Ecto neural progenitor cell (in vitro differentiated cells): ENCODE measurements around the gene PRPF38B.

Source experiments
- DNase-seq: peaks from one replicate; pipeline ENCODE4 v3.0.0-alpha.2; 2018; ENCODE audit warnings: low spot score

The PRPF38B gene

DNA sequence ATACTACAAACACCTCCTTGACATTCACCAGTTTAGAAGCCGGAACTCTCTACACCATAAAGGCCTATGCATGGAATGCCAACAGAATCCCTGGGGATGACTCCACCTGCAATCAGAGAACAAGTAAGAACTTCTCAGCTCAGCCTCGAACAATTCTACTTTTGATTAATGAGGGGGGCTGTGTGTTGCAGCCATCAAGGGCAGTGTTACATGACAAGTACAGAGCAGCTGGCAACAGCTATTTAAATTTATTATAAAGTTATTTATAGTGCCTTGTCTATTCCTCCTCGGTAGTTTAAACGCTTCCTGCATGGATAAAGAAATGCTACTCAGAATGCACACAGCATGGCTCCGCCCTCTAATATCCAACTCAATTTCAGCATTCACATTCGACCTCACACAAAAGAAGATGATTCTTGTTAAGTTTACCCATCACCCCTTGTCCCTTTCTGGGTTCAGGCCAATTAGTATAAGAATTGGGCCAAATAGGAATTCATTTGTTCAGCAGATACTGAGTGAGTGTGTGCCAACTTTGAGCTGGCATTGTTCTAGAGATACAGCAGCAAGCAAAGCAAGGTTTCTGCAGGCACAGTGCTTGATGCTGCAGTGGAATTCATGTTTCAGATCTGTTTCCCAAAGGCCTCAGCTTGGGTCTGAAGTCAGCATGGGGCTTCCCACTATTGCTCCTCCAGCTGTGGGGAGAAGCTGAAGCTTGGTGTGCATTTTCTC, 27.0 kb downstream of the PRPF38B start:
- no peak for DNase-seq

DNA sequence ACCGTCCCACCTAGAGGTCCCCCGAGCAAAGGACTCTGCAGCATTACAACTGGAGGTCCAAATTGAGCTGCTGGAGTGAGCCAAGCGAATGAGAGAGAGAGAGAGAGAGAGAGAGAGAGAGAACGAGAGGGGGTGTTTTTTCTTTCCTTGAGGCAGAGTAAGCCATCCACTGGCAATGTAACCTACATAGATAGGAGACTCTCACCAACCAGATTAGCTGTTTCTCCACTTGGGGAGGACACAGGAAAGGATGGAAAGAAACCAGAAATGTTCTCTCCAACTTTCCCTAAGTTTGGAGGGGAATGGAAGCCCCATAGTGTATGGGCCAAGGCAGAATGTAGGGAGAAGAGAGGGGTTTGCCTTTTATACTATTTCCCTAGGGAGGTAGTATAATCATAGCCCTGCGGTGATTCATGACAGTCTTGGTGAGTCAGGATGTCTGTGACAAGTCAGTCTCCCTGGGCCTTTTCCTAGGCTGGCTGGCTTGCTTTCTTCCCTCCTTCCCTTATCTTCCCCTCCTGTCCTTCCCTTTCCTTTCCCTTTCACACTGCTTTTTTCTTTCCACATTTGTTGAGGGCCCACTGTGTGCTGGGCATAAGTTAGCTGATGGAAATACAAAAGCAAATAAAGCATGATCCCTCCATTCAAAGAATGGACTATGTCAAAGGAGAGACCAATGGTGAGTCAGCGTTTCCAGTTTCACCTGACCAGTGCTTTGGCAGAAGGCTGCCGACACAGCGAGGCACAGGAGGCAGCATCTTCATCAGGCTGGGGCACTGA, 27.7 kb downstream of the PRPF38B start:
- DNase-seq: no peak

DNA sequence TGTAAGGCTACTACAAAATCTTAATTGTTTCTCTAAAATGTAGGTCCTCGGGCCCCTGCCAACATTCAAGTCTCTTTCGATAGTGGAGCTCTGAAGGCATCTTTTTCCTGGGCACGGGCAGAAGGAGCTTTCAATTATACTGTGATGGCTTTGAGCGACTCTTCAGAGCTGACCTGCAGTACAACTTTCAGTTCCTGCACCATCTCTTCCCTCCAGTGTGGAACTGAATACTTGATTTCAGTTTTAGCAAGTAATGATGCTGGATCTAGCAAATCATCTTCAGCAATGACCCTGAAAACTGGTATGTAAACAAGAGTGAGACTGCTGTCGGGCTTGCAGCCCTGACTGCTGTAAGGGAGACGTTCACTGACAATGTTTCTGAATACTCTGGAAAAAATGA, 30.2 kb downstream of the PRPF38B start:
- DNase-seq: no peak

DNA sequence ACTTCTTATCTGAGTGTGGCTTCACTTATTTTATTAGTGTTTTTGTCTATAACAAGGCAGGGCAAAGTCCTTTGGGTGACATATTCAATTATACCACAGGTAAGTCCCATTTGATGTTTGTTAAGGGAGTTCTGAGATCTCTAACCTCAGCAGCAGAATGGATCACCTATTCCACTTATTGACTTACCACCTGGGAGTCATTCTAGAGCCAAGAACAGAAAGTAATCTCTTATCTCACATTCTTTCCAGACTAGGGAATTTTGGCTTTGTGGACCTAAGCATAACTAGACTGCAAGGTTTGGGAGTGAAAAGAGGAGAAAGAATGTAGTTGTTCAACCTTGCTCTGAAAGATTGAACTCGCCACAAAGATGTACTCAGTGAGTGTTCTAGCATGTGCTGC, 33.8 kb downstream of the PRPF38B start:
- no peak for DNase-seq

DNA sequence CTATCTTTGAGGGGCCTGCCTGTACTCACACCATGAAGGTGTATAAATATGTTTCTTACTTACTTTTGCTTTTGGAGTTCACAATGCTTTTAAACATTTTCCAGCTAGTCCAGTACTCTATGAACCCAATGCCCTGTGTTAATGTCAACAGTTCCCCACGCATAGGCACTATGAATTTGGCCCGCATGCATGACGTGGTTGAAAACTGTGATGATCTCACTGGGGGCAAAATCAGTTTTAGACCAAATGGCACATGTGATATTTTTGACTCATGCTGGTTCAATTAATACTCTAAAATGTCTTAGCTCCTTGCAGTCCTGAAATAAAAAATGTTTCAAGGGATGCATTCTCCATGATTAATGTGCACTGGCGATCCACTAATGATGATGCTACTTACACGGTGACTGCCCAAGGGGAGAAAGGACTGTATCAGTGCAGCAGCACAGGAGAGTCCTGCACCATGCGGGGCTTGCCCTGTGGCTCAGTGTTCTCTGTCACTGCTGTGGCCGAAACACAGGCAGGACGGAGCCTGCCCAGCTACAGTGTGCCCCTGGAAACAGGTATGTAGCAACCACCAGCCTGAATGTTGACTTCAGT, 36.3 kb downstream of the PRPF38B start:
- no peak for DNase-seq

DNA sequence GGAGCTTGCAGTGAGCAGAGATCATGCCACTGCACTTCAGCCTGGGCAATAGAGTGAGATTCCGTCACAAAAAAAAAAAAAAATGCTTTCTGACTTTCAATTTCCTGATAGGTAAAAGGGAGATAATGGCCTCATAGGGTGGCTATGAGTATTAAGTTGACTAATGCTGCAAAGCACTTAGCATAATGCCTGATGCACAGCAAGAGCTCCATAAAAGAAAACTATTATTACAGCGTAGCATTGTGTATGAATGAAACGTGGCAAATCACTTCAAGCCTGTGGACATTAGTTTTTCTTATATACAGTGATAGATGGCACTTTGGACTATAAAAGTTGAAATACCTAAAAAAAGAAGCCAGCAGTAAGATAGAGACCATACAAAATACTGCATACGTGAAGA, 37.4 kb downstream of the PRPF38B start:
- DNase-seq: no peak

DNA sequence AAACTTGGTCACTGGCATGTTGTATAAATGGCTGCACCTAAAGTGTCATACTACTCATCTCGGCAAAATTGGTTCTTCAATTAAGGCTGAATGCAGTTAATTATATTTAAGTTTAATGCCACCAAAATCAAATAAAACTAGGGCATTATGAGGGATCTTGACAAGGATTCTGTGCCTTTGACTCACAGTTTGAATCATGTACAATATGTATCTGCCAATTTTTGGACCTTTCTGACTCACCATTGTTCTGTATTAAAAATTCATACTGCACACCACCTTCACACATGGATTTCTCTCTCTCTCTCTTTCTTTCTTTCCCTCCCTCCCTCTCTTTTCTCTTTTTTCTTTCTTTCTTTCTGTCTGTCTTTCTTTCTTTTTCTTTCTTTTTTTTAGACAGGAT, 40.3 kb downstream of the PRPF38B start:
- DNase-seq: no peak

DNA sequence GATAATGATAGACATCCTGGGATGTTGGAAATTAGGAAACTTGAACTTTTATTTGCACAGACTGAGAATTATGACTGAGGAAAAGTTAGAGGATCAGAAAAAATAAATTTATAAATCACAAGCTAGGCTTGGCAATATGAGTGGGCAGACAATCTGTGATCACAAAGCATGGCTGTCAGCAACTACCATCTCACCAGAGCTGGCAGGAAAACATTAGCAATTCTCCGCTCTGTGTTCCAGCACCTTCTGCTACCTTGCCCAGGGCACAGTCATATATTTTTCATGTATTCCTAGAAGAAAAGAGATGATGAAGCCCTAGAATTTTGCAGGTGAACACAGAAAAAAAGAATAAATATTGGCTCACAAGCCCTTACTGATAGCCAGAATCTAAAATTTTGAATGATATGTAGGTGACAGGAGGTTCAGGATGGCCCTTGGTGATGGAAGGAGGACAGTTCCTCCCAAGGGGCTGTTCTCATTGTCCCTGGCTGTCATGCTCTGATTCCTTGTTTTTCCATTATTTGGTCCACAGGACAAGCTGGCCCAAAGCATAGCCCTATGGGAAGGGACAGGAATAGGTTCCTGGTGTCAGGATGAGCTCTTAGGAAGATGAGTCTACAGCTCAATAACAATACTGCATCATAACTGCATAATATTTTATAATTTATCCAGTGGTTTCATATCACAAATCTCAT, 42.2 kb downstream of the PRPF38B start:
- DNase-seq: no peak

DNA sequence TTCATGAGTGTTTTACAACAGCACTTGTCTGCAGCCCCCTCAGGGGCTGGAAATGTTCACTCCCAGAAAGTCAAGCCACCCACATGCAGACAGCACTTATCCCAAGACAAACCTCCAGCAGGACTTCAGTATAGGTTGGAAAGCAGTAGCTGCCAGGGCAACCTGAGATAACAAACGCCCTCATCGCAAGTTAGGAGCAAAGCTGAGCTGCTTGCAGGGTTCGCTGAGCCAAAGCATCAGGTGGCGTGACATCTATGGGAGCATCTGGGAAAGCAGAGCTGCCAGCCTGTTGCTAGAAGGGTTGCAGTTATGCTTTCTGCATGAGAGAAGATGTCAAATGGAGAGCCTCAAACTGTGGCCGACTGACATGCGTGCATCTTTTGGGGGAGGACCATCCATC, 50.1 kb downstream of the PRPF38B start:
- no peak for DNase-seq

DNA sequence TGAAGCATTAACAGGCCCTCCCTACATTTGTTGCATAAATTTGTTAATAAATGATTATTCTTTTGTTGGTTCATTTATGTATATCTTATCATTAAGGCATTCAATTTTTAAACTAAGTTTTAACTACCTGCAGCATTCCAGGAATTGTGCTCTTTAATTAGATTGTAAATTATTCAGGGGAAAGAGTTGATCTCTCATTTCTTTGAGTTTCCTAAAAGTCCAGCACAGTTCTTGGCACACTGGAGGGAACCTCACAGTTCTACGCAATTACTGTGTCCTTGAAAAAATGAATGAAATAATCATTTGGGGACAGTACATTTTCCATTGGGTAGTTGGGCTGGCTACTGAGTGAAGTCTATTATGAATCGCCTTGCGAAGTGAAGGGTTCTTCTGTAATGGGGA, 53.9 kb downstream of the PRPF38B start:
- DNase-seq: no peak

DNA sequence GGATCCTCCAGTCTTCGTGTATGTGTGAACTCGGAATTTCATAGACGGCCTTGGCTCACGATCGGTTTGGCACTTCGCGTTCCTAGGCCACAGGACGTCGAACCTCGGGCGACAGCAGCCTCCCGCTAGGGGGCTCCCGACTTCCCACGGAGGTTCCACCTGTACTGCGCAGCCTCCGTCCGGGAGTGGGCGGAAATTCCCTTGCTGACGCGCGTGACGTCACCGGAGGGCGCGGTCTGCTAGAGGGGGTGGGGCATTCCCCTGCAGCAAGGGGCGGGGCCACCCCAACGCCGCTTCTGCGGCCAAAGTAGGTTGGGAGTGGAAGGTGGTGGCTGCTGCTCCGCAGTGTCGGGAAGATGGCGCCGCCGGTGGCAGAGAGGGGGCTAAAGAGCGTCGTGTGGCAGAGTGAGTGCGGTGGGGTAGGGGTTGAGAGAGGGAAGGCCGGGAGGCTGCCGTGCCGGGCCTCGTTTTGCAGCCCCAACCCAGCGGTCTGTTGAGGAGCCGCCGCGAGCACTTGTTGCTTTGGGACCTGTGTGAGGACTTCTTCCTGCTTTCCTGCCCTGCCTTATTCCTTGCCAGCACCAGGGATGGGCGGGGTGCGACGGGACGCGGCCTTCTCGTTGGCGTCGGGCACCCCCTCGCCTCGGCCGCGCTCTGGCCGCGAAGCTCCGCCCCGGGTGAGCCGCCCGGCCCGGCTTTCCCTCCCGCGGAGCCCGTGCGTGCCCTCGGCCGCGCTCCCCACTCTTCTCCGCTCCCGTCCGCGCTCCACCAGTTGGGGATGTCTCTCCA, 54.5 kb downstream of the PRPF38B start, which contains the start of gene STXBP3:
TSS of gene STXBP3 (plus strand) at position 293 of the 789 bp plus-strand sequence. CDS start at position 357, 64 bp downstream.
- peak; percentile 100 for DNase-seq

DNA sequence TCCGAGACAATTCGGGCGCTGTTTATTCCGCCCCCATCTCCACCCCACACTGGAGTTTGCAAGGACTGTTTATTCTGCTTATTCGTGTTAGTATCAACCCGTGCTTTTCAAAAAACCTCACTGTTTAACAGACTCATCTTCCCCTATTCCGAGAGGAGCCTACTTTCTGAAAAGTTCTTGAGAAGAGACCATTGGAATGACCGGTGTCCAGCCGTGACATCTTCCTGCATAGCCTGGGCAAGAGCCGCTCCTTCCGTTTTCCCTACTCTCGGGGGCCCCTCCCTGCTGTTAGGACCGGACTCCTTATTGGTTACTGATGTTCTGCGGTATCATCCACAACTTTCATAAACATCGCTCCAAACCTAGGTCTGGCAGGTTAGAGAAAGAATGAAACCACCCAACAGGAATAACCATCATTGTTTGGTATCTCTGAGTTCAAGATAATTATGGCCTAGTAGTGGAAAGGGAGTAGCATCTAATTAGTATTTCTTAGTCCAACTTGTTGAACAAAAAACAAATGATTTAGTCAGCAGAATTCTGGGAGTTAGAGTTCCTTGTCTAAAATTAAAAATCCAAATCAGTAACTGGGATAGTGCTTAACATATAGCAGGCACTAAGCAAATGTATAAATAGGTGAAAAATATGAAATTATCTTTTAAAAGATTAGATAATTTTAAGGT, 55.2 kb downstream of the PRPF38B start:
- DNase-seq: peak; percentile 76

DNA sequence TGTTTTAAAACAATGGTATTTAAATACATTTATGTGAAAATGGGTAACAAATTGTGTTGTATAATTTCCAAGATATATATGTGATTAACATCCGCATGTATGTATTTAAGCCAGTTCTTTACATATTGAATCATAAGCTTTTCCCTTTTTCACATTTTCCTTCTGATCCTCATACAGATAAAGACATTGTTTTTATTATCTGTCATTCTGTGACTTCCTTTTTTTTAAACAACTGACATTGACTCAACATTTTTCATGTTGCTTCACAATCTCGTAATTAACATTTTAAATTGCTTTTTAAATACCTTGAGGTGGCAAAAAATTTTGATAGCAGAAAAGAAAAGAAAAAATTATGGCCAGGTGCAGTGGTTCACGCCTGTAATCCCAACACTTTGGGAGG, 55.8 kb downstream of the PRPF38B start:
- no peak for DNase-seq

DNA sequence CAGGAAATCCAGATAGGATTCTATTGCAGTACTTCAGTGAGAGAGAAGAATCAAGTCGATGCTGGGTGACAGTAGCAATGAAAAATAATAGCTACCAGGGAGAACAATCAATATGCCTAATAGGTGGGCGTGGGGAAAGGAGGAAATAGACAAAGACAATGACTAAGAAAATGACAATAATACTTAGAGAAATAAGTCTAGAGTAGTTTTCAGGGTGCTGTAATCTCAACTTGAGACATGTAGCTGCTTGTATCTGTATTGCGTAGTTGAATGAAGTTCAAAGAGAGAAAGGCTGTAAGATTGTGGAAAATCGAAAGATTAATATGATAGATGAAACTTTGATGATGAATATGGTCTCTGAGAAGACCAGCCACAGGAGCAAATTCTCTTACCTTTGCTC, 57.0 kb downstream of the PRPF38B start:
- DNase-seq: no peak

DNA sequence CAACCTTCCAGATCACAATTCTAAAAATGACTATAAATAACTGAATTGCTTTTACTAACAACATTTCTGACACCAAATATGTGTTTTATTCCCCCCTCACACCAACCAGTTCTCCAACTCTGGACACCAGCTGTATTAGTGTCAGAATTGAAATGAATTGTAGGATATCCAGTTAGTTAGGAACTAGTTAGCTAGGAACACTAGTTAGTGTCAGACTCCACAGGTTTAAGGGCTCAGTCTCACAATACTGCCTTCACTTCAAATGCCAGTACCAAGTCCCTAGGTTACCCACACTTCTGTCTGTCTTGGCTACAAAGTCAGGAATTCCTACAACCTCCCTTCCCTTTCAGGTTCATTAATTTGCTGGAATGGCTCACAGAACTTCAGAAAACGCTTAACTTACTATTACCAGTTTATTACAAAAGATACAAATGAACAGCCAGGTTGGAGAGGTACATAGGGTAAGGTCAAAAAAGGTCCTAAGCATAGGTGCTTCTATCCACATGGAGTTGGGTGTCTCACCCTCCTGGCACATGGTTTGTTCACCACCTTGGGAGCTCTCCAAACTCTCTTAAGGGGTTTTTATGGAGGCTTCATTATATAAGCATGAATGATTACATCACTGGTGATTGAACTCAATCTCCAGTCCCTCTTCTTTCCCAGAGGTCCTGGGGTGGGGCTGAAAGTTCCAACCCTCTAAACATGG, 58.5 kb downstream of the PRPF38B start:
- DNase-seq: no peak
